H1 (cell line): ENCODE measurements around the gene IFIT1.

Experiments
- ATF2 ChIP-seq: IDR thresholded peaks from 2 replicates; pipeline ENCODE4 v1.6.1; 2012; ENCODE audit warnings: low read length, inconsistent platforms
- CTCF ChIP-seq, 3 experiments: IDR thresholded peaks; 1 replicate in 2 of 3; 2 replicates in 1 of 3; pipeline versions ENCODE4 v1.5.1 to v1.6.1; 2011; ENCODE audit warnings: low read length in 3 of 3, mild to moderate bottlenecking in 3 of 3, inconsistent platforms in 2 of 3, low read depth in 1 of 3, moderate library complexity in 1 of 3; ENCODE audit not compliant: insufficient read depth in 1 of 3; ENCODE audit errors: control extremely low read depth in 1 of 3
- EGR1 ChIP-seq: IDR thresholded peaks from 2 replicates; pipeline ENCODE4 v1.6.1; 2011; ENCODE audit warnings: low read depth, low read length, borderline replicate concordance
- EP300 ChIP-seq, 2 experiments: IDR thresholded peaks; 1 replicate in 1 of 2; 2 replicates in 1 of 2; pipeline ENCODE4 v1.6.1; 2011 to 2012; ENCODE audit warnings: low read depth in 2 of 2, low read length in 2 of 2, mild to moderate bottlenecking in 2 of 2, borderline replicate concordance in 1 of 2, inconsistent platforms in 1 of 2, moderate library complexity in 1 of 2
- MAX ChIP-seq: IDR thresholded peaks from 2 replicates; pipeline ENCODE4 v1.6.1; 2012; ENCODE audit warnings: inconsistent platforms
- POLR2A ChIP-seq, 2 experiments: IDR thresholded peaks; 1 replicate in 1 of 2; 2 replicates in 1 of 2; pipeline ENCODE4 v1.6.1; 2011; ENCODE audit warnings: low read depth in 2 of 2, low read length in 2 of 2, mild to moderate bottlenecking in 2 of 2; ENCODE audit errors: control extremely low read depth in 1 of 2
- POLR2AphosphoS5 ChIP-seq: IDR thresholded peaks from 2 replicates; pipeline ENCODE4 v1.6.1; 2011; ENCODE audit warnings: low read depth, low read length
- RNF2 ChIP-seq: fragments of 200-900, 300-1000 bp; sonication (generic); IDR thresholded peaks from 2 replicates; pipeline ENCODE4 v1.7.1; 2016; ENCODE audit warnings: borderline replicate concordance, low read depth, mild to moderate bottlenecking, antibody characterized with exemption, low read length; ENCODE audit not compliant: poor library complexity, severe bottlenecking; ENCODE audit errors: missing control alignments
- SP2 ChIP-seq: IDR thresholded peaks from 2 replicates; pipeline ENCODE4 v1.6.1; 2012; ENCODE audit warnings: mild to moderate bottlenecking, low read length, inconsistent platforms
- USF2 ChIP-seq: IDR thresholded peaks from 2 replicates; pipeline ENCODE4 v1.6.1; 2011; ENCODE audit warnings: low read length, improper control_type of control experiment
- YY1 ChIP-seq: IDR thresholded peaks from 2 replicates; pipeline ENCODE4 v1.6.1; 2011; ENCODE audit warnings: low read depth, mild to moderate bottlenecking, low read length

GRCh38 chr10:89379103-89379502 is 13.3 kb upstream of the IFIT1 start:
- TF ChIP-seq CTCF (IDR thresholded peaks at IDR 0.05; ENCODE audit: control extremely low read depth in 1 of 3, insufficient read depth in 1 of 3, low read depth in 1 of 3, low read length in 3 of 3) (no peak), YY1 (no peak), USF2 (no peak), EP300 (IDR thresholded peaks at IDR 0.05; ENCODE audit: borderline replicate concordance in 1 of 2, low read depth in 2 of 2, low read length in 2 of 2) (no peak), ATF2 (no peak), EGR1 (no peak), POLR2AphosphoS5 (no peak), MAX (no peak), RNF2 (no peak), POLR2A (IDR thresholded peaks at IDR 0.05; ENCODE audit: control extremely low read depth in 1 of 2, low read depth in 2 of 2, low read length in 2 of 2) (no peak), SP2 (no peak)
